ENCODE results near the gene COPS9.

Gene COPS9

GRCh38 chr2:240121675-240122074, 14.4 kb downstream of the COPS9 start:
- no peak for TF ChIP-seq CTCF (IDR thresholded peaks at IDR 0.05; ENCODE audit: insufficient read depth, low read depth, low read length, missing control alignments)
- DNase-seq (ENCODE audit: low read depth), result no peak
- H3K4me3 ChIP-seq (ENCODE audit: low read depth, low read length), result no peak overlapping the region

- TF ChIP-seq CTCF (IDR thresholded peaks at IDR 0.05; ENCODE audit: insufficient read depth, low read depth, low read length, missing control alignments), result no peak
- H3K4me3 ChIP-seq (ENCODE audit: low read depth, low read length), result no peak overlapping the region
- DNase-seq (ENCODE audit: low read depth), result peak; percentile 34
Observed at GRCh38 chr2:240121190-240121589, 14.9 kb downstream of the COPS9 start.

DNA sequence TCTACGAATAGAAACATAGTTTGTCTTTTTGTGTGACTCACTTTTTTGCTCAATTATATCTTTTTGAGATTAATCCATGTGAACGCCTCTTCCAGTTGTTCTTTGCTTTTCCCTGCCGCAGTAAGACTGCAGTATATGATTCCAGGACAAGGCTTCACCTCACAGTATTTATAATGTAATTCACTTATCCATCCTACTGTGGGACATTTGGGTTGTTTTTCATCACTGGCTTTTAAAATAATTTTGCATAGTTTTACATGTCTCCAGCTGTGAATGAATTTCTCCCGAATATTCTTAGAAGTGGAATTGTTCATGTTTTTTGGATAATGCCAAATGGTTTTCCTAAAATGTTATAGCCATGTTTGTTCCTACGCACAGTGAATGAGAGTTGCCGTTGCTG, 21.9 kb downstream of the COPS9 start:
- H3K4me3 ChIP-seq (ENCODE audit: low read depth, low read length), result no peak overlapping the region
- DNase-seq (ENCODE audit: low read depth), result no peak
- no peak for TF ChIP-seq CTCF (IDR thresholded peaks at IDR 0.05; ENCODE audit: insufficient read depth, low read depth, low read length, missing control alignments)

DNA sequence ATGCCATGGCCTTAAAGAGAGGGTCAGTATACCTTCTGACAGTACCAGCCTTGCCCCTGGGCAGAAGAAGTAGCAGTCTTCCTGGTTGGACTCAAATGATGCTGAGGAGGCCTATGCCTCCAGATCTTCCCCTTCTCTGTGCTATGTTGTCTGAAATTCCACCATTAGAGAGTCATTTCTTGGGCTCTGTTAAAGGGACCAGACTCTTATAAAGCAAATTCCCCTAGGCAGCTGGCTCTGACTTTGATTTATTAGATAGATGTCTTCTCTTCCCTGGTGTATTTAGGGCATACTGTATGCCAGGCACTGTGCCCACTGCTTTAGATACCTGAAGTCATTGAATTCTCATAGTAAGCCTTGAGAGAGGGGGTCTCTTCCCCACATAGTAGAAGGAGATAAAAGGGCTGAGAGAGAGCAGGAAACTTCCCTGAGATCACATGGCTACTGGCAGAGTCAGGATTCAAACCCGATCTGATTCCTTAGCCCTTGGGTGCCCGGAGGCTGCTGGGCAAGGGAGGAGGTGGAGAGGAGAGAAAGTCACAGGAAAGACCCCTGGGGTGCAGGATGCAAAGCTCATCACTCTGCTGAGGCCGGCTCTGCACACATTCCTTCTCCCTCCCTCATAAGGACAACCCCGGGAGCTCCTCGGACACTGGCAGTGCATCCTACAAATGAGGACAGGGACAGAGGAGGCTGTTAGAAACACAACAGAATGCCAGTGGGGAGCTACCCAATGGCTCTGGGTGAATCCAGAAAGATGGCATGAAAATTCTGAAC, 23.0 kb downstream of the COPS9 start:
- no peak for DNase-seq (ENCODE audit: low read depth)
- no peak overlapping the region for H3K4me3 ChIP-seq (ENCODE audit: low read depth, low read length)
- TF ChIP-seq CTCF (IDR thresholded peaks at IDR 0.05; ENCODE audit: insufficient read depth, low read depth, low read length, missing control alignments), result no peak

GRCh38 chr2:240111253-240111652, 24.9 kb downstream of the COPS9 start:
- no peak for TF ChIP-seq CTCF (IDR thresholded peaks at IDR 0.05; ENCODE audit: insufficient read depth, low read depth, low read length, missing control alignments)
- DNase-seq (ENCODE audit: low read depth), result no peak
- no peak overlapping the region for H3K4me3 ChIP-seq (ENCODE audit: low read depth, low read length)

DNA sequence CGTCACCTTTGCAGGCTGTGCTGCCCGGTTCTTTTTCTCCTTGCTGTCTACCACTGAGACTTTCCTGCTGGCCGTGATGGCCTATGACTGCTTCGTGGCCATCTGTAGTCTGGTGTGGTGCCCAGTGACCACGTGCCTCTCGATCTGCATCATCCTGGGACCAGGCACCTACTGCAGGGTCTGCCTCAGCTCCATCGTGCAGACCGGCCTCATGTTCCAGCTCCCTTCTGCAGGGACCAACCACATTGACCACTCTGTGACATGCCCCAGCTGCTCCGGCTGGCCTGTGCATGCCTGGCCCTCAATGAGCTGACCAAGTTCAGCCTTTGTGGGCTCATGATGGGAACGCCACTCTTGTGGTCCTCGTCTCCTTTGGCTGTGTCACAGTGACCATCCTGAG, 26.7 kb downstream of the COPS9 start:
- TF ChIP-seq CTCF (IDR thresholded peaks at IDR 0.05; ENCODE audit: insufficient read depth, low read depth, low read length, missing control alignments), result no peak
- no peak overlapping the region for H3K4me3 ChIP-seq (ENCODE audit: low read depth, low read length)
- DNase-seq (ENCODE audit: low read depth), result no peak

DNA sequence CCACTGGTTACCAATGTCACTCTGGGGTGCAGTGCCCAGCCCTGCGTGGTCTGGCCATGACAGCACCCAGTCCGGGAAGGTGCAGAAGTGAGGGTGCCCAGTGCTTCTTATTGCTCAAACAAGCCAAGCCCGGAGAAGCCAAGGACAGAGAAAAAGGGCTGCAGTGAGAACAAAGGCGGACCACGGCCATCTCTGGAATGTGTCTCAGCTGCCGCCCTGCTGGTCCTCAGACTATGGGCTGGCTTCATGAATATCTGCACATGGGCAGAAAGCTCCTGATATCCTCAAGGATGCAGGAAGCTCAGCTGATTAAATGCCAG, 28.7 kb downstream of the COPS9 start:
- no peak for TF ChIP-seq CTCF (IDR thresholded peaks at IDR 0.05; ENCODE audit: insufficient read depth, low read depth, low read length, missing control alignments)
- DNase-seq (ENCODE audit: low read depth), result no peak
- no peak overlapping the region for H3K4me3 ChIP-seq (ENCODE audit: low read depth, low read length)
